GM10266 (cell line): ENCODE measurements around the gene ZNF562.

Experiments
- DNase-seq: peaks from one replicate; pipeline ENCODE4 v3.0.0; 2012; ENCODE audit errors: extremely low spot score
- TF ChIP-seq, protein P1 (sequence below): IDR thresholded peaks from 2 replicates; pipeline ENCODE4 v1.5.1; 2012; ENCODE audit warnings: mild to moderate bottlenecking, low read depth; ENCODE audit not compliant: control insufficient read depth, insufficient read depth; ENCODE audit errors: missing control alignments

The ZNF562 gene

DNA sequence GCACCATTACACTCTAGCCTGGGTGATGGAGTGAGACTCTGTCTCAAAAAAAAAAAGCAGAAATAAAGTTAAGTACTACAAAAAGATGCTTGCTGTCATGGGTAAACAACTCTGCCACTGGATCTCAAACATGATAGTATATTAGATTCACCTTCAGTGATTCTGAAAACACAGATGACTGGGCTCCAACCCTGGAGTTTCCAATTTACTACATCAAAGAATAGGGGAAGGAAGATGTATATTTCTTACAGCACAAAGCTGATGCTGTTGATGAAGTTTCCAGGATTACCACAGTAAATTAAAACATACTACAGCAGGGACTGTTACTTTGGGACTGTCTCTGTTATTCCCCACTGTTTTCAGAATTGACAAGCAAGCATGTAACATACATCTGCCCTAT is 59.1 kb downstream of the ZNF562 start:
- TF ChIP-seq, protein P1, sequence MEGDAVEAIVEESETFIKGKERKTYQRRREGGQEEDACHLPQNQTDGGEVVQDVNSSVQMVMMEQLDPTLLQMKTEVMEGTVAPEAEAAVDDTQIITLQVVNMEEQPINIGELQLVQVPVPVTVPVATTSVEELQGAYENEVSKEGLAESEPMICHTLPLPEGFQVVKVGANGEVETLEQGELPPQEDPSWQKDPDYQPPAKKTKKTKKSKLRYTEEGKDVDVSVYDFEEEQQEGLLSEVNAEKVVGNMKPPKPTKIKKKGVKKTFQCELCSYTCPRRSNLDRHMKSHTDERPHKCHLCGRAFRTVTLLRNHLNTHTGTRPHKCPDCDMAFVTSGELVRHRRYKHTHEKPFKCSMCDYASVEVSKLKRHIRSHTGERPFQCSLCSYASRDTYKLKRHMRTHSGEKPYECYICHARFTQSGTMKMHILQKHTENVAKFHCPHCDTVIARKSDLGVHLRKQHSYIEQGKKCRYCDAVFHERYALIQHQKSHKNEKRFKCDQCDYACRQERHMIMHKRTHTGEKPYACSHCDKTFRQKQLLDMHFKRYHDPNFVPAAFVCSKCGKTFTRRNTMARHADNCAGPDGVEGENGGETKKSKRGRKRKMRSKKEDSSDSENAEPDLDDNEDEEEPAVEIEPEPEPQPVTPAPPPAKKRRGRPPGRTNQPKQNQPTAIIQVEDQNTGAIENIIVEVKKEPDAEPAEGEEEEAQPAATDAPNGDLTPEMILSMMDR, result no peak
- no peak for DNase-seq

DNA sequence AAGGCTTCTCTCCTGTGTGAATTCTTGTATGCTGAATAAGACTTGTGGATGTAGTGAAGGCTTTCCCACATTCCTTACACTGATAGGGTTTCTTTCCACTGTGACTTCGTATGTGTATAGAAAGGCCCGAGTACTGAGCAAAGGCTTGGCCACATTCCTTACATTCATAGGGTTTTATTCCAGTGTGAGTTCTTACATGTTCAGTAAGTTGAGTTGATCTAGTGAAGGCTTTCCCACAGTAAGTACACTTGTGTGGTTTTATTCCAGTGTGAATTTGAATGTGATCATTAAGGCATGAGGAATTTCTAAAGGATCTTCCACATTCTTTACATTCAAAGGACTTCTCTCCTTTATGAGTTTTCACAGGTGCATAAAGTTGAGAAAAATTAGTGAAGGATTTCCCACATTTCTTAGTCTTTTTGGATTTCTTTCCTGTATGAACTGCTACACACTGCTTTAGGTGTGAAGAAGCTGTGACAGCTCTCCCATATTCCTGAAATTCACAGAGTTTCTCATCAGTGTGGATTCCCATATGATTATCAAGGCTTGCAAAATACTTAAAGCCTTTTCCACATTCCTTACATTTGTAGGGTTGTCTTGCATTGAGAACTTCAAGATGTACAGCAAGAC is 64.3 kb downstream of the ZNF562 start:
- no peak for DNase-seq
- TF ChIP-seq, protein P1, result no peak

DNA sequence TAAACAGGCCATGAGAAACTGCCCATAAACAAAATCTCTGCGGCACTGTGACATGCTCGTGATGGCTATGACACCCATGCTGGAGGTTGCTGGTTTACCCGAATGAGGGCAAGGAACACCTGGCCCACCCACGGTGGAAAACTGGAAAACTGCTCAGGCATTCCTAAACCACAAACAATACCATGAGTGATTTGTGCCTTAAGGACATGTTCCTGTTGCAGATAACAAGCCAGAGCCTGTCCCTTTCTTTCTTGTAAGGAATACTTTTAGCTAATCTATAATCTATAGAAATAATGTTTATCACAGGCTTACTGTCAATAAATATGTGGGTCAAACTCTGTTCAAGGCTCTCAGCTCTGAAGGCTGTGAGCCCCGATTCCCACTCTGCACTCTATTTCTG is 66.0 kb downstream of the ZNF562 start:
- TF ChIP-seq, protein P1, result no peak
- DNase-seq, result no peak

DNA sequence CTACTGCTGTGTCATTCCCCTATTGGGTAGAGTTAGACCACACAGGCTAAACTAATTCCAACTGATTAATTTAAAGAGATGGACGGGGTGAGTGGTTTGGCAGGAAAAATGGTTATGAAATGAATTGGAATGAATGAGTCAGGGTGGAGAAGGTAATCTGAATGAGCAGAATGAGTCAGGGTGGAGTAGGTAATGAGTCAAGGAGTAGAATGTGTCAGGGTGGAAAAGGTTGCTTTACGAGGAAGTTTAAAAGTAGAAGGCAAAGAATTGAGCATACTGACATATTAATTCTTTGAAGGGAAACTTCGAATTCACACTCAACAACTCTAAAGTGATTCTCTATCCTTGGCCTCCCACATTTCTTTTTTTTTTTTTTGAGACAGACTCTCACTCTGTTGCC is 77.9 kb downstream of the ZNF562 start:
- TF ChIP-seq, protein P1, result no peak
- no peak for DNase-seq
